C4-2B (cell line): ENCODE data around the gene MAML1.
A peak's percentile ranks its signal among the peaks of the same experiment; 100 is the strongest.

Experiments used
- H3K27ac ChIP-seq: fragments of 450-650 bp; 2 replicates; pipeline ENCODE4 v1.5.1; 2017
- ZFX ChIP-seq: fragments of 450-650 bp; IDR thresholded peaks from 2 replicates; pipeline ENCODE4 v1.6.1; 2017
- TF ChIP-seq, protein P1 (sequence below): fragments of 450-650 bp; conservative IDR thresholded peaks from 2 replicates; pipeline ENCODE4 v1.5.1; 2017; ENCODE audit warnings: mild to moderate bottlenecking

The MAML1 gene

DNA sequence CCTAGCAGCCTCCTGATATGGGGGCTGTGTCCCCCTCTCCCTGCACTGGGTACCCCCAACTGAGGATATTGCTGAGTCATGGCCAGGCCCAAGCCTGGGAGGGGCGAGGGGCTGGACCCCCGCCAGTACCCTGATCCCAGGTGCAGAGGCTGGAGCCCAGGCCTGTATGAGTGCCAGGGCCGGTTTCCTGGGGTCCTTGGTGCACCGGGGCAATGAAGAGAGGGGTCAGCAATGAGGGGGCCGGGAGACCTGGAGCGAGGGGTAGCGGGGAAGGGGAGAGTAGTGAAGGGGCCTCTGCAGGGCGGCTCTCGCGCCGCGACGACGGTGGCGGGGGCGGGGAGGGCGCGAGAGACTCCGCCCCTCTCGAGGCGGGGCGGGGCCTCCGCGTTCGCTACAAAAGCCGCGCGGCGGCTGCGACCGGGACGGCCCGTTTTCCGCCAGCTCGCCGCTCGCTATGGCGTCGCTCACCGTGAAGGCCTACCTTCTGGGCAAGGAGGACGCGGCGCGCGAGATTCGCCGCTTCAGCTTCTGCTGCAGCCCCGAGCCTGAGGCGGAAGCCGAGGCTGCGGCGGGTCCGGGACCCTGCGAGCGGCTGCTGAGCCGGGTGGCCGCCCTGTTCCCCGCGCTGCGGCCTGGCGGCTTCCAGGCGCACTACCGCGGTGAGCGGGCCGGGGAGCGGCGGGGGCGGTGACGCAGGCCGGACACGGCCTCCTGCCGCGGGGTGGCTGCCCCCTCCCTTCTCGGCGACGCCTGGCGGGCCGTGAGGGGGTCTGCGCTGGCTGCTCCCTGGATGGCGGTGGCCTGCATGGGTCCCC is 88.1 kb downstream of the MAML1 start, which contains the start of gene SQSTM1:
Gene SQSTM1 (plus strand): TSS at position 423 of the 815 bp plus-strand sequence. CDS start 32 bp downstream, at position 455.
- H3K27ac ChIP-seq, result peak within 1 kb of the TSS; percentile 93
- peak; percentile 98 for TF ChIP-seq ZFX
- TF ChIP-seq, protein P1, sequence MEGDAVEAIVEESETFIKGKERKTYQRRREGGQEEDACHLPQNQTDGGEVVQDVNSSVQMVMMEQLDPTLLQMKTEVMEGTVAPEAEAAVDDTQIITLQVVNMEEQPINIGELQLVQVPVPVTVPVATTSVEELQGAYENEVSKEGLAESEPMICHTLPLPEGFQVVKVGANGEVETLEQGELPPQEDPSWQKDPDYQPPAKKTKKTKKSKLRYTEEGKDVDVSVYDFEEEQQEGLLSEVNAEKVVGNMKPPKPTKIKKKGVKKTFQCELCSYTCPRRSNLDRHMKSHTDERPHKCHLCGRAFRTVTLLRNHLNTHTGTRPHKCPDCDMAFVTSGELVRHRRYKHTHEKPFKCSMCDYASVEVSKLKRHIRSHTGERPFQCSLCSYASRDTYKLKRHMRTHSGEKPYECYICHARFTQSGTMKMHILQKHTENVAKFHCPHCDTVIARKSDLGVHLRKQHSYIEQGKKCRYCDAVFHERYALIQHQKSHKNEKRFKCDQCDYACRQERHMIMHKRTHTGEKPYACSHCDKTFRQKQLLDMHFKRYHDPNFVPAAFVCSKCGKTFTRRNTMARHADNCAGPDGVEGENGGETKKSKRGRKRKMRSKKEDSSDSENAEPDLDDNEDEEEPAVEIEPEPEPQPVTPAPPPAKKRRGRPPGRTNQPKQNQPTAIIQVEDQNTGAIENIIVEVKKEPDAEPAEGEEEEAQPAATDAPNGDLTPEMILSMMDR, result no peak

DNA sequence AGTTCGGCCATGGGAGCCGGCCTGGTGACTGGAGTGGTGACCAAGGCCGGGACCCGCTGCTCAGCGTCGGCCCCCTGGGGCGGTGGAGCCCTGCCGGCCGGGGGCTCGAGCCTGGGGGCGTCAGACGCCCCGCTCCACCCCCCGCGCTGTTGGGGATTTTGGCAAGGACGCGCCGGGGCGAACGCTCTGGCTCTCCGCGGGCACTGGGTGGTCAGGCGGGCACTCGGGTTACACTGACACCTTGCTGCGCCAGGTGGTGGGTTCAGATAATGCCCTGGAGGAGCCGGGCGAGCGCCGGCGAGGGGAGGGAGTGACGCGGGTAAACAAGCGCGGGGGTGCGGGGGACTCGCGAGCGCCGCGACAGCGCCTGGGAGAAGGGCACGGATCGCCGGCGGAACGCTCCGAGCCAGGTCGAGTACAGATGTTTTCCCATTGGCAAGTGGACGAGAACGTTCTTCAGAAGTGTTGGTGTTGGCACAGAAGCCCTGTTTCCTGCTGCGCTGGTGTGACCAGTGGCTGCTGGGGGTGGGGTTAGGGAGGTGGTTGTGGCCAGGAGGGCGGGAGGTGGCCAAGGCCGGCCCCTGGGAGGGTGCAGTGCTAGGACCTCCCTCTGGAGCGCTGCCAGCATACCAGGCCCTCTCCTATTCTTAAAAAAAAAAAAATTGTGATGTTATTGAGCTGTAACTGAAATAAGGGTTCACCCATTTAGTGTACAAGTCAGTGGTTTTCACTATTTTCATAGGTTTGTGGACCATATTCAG is 88.9 kb downstream of the MAML1 start:
- H3K27ac ChIP-seq, result peak overlapping the region; percentile 93
- peak; percentile 64; the same call in 1 of the 2 replicates for TF ChIP-seq ZFX
- TF ChIP-seq, protein P1, result no peak; the same call in 1 of the 2 replicates

DNA sequence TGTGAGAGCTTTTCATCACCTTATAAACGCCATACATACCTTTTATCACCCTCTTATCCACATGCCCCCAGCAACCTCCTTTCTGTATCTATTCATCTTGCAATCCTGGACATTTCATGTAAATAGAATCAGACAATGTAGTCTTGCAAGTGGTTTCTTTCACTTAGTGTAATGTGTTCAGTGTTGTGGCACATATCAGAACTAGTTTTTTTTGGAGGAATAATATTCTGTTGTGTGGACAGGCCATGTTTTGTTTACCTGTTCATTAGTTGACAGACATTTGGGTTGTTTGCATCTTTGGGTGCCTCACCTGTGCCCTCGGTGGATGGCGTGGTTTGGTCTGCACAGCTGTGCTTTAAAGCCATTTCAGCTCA is 89.4 kb downstream of the MAML1 start:
- TF ChIP-seq ZFX, result no peak
- TF ChIP-seq, protein P1, result no peak
- peak overlapping the region; percentile 13 for H3K27ac ChIP-seq

DNA sequence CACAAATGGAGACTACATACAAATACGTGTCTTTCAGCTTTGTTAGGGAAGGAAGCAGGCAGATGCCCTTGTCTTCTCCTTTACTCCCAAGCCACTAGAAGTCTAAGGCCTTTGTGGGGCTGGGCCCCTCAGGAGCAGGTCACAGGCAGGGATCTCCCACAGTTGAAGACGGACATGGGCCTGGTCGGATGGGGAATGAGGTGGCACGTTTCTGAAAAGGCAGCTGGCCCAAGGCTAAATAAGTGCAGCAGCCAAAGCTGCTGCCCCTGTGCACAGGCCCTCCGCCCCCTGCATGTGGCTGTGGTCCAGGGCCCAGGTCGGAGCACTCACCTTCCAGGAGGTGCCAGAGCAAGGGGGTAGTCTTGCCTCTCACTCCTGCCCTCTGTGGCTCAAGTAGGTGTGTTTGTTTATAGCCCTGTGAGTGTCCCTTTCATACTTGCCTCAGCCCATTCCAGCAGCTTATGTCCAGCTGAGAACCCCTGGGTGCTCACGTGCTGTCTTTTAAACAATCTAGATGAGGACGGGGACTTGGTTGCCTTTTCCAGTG is 89.9 kb downstream of the MAML1 start:
- peak overlapping the region; percentile 13 for H3K27ac ChIP-seq
- TF ChIP-seq ZFX, result no peak
- TF ChIP-seq, protein P1, result no peak

DNA sequence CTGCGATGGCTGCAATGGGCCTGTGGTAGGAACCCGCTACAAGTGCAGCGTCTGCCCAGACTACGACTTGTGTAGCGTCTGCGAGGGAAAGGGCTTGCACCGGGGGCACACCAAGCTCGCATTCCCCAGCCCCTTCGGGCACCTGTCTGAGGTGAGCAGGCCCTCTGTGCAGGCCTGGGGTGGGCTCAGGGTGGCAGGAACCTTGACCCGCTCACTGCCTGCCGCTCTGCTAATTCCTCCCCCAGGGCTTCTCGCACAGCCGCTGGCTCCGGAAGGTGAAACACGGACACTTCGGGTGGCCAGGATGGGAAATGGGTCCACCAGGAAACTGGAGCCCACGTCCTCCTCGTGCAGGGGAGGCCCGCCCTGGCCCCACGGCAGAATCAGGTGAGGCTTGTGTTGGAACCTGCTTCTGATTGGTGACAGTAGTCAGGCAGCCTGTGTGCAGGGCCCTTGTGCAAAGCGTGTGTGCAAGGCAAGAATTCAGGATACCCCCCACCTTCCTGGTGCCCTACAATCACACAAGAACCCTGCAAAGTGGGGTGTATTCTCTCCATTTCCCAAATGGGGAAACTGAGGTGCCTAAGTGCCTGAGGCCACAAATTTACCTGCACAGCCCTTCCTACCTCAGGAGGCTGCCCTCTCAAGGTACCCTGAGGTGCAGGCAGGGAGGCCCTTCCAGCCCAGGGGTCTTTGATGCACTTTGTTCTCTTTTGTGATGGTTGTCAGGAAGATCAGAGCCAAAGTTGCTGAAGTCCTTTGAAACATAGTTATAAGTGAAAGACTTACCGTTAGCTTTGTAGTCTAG is 91.5 kb downstream of the MAML1 start:
- H3K27ac ChIP-seq, result no peak overlapping the region

DNA sequence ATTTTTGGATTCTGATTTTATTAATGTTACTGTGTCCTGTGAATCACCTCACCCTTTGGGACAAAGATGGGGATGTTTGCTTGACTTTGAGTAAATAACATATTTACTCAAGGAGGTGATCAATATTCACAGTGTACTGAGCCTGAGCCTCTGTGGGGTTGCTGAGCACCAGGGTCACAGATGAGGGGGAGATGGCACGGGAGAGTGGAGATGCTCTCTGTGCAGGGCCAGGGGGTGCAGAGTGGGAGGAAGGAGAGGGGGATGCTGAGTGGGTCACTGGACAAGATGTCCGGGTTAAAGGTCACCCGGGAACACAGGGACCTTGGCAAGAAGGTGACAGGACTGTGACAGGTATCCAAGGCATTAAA is 92.1 kb downstream of the MAML1 start:
- TF ChIP-seq, protein P1, result no peak
- TF ChIP-seq ZFX, result no peak

More for the DNA sequence above, 91.5 kb downstream of the MAML1 start:
- TF ChIP-seq, protein P1, result no peak
- no peak for TF ChIP-seq ZFX

More for the DNA sequence above, 92.1 kb downstream of the MAML1 start:
- no peak overlapping the region for H3K27ac ChIP-seq
